A673 (cell line): ENCODE measurements around the gene KANK4. TPM values are rescaled to one million over a fixed set of nuclear protein-coding genes. Genes with fewer than 3 reads are reported as not detected.

Experiments
- BruUV-seq: library from RNA; stranded (reverse); fragments of 400-500 nt; replicated peaks from 2 replicates; lab custom pipeline; 2021; lab: Mats Ljungman, UMichigan
- CTCF ChIA-PET: fragments of 300-600 bp; sonication (Branson Sonifier 250); formaldehyde crosslinking; loops from one replicate; lab custom pipeline; 2022; ENCODE audit warnings: antibody characterized with exemption; lab: Charles Lee
- POLR2A ChIA-PET: fragments of 300-600 bp; sonication (Branson Sonifier 250); formaldehyde crosslinking; loops from one replicate; lab custom pipeline; 2022; ENCODE audit warnings: antibody characterized with exemption; ENCODE audit not compliant: low non-redundant PET; lab: Charles Lee
- DNase-seq: peaks from one replicate; pipeline ENCODE4 v3.0.0-alpha.2; 2015; ENCODE audit warnings: low spot score
- H3K27ac ChIP-seq: fragments of 200-600 bp; sonication (generic); 2 replicates; pipeline ENCODE4 v1.5.1; 2016; ENCODE audit warnings: mixed run types, low read depth, mild to moderate bottlenecking, mixed read lengths, antibody characterized with exemption, low read length; ENCODE audit not compliant: poor library complexity, severe bottlenecking
- H3K27me3 ChIP-seq: fragments of 200-600 bp; sonication (generic); replicated peaks from 2 replicates; pipeline ENCODE4 v1.6.1; 2017; ENCODE audit warnings: mixed run types, low read depth, mild to moderate bottlenecking, mixed read lengths, antibody characterized with exemption, low read length; ENCODE audit not compliant: insufficient read depth, poor library complexity
- H3K36me3 ChIP-seq: fragments of 200-600 bp; sonication (generic); 2 replicates; pipeline ENCODE4 v1.6.1; 2016; ENCODE audit warnings: mixed run types, mild to moderate bottlenecking, mixed read lengths, antibody characterized with exemption, low read length; ENCODE audit not compliant: insufficient read depth, poor library complexity, severe bottlenecking
- H3K4me1 ChIP-seq: fragments of 200-600 bp; sonication (generic); 2 replicates; pipeline ENCODE4 v1.6.1; 2017; ENCODE audit warnings: mixed run types, mild to moderate bottlenecking, mixed read lengths, antibody characterized with exemption, low read length; ENCODE audit not compliant: insufficient read depth, poor library complexity, severe bottlenecking
- H3K4me3 ChIP-seq: fragments of 200-600 bp; sonication (generic); 2 replicates; pipeline ENCODE4 v1.5.1; 2016; ENCODE audit warnings: low read depth, mixed run types, mild to moderate bottlenecking, mixed read lengths, low read length; ENCODE audit not compliant: poor library complexity, severe bottlenecking
- H3K9me3 ChIP-seq: fragments of 200-600 bp; sonication (generic); 2 replicates; pipeline ENCODE4 v1.6.1; 2016; ENCODE audit warnings: mixed run types, low read depth, mild to moderate bottlenecking, mixed read lengths, antibody characterized with exemption, low read length; ENCODE audit not compliant: poor library complexity, severe bottlenecking
- CTCF ChIP-seq: fragments of 300-800, 200-600 bp; sonication (generic); conservative IDR thresholded peaks from 2 replicates; pipeline ENCODE4 v1.5.1; 2017; ENCODE audit warnings: low read depth, mild to moderate bottlenecking, antibody characterized with exemption, low read length, moderate library complexity, mixed read lengths
- EZH2 ChIP-seq: fragments of 200-600 bp; sonication (generic); IDR thresholded peaks from 2 replicates; pipeline ENCODE4 v1.6.1; 2017; ENCODE audit warnings: borderline replicate concordance, low read depth, mild to moderate bottlenecking, mixed read lengths, antibody characterized with exemption, low read length; ENCODE audit not compliant: poor library complexity, severe bottlenecking
- intact Hi-C: fragments of 100-400 bp; cut with micrococcal nuclease; formaldehyde crosslinking; loops from one replicate; pipeline ENCODE4 v1.10.0; 2022; ENCODE audit not compliant: unreplicated experiment
- total RNA-seq: library from RNA; stranded (reverse); gene quantifications from 2 replicates; pipeline ENCODE4 v1.2.3, GENCODE V29; 2021

The KANK4 gene
- total RNA-seq, 1 experiment from 2014 or later, result 0.24 TPM

GRCh38 chr1:62361431-62361830 is 42.2 kb upstream of the KANK4 start:
- intact Hi-C loops, result no loop called here
- Histone ChIP-seq H3K36me3 (no peaks in the 10 kb centered on the region), H3K4me3 (no peak overlapping the region), H3K9me3 (no peaks in the 10 kb centered on the region), H3K27me3 (no peaks in the 10 kb centered on the region), H3K27ac (no peak overlapping the region), H3K4me1 (no peaks in the 10 kb centered on the region)
- ChIA-PET POLR2A (no interaction called here), CTCF (no interaction called here)
- TF ChIP-seq EZH2 (no peak), CTCF (no peak)
- no TSS peak for BruUV-seq
- DNase-seq, result no peak

GRCh38 chr1:62358665-62359373 is 39.6 kb upstream of the KANK4 start:
- TF ChIP-seq EZH2, result no peak
- no peak for TF ChIP-seq CTCF
- Histone ChIP-seq H3K27ac (no peak overlapping the region), H3K4me1 (no peaks in the 10 kb centered on the region), H3K4me3 (no peak overlapping the region), H3K9me3 (no peaks in the 10 kb centered on the region), H3K36me3 (no peaks in the 10 kb centered on the region), H3K27me3 (no peaks in the 10 kb centered on the region)
- DNase-seq, result no peak
- ChIA-PET POLR2A (interaction anchor here (0.8 kb wide), 1 partner anchor 50 kb away, joined by 10 read pairs; no protein-coding TSS in a partner anchor), CTCF (interaction anchor here (0.6 kb wide), 1 partner anchor 46 kb away, joined by 6 read pairs; no protein-coding TSS in a partner anchor)
- BruUV-seq, result no TSS peak
- intact Hi-C loops, result no loop called here

GRCh38 chr1:62357916-62358315 is 38.7 kb upstream of the KANK4 start:
- Histone ChIP-seq H3K9me3 (no peaks in the 10 kb centered on the region), H3K27ac (no peak overlapping the region), H3K4me1 (no peaks in the 10 kb centered on the region), H3K36me3 (no peaks in the 10 kb centered on the region), H3K4me3 (no peak overlapping the region), H3K27me3 (no peaks in the 10 kb centered on the region)
- POLR2A ChIA-PET, result interaction anchor here (0.8 kb wide), 1 partner anchor 51 kb away, joined by 10 read pairs; no protein-coding TSS in a partner anchor
- BruUV-seq, result no TSS peak
- TF ChIP-seq EZH2, result no peak
- no peak for TF ChIP-seq CTCF
- DNase-seq, result no peak
- intact Hi-C loops, result no loop called here
- CTCF ChIA-PET, result no interaction called here
